Smooth muscle cell of the brain vasculature (primary cell): Measurements from ENCODE around the gene B9D2.

Experiments used
- DNase-seq: peaks from one replicate; pipeline ENCODE4 v3.0.0-alpha.2; 2012; ENCODE audit warnings: low read depth, low spot score

B9D2 gene

GRCh38 chr19:41327576-41328156 is 36.3 kb downstream of the B9D2 start:
- no peak for DNase-seq

GRCh38 chr19:41327076-41327575 is 36.8 kb downstream of the B9D2 start:
- no peak for DNase-seq

- no peak for DNase-seq
Measured at GRCh38 chr19:41325947-41326706, 37.8 kb downstream of the B9D2 start.

DNA sequence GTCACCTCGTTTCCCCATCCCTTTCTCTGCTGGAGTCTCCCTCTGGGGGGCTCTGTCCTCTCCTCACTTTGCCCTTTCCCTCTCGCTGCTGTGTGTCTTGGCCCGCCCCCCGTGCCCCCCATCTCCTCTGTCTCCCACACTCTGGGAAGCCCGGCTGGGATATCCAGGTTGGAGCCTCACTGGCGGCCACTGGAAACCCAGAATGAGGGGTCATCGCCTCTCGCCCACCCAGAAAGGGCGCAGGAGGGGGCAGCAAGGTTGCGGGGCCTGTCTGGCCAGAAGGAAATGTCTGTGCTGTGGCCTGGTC is 38.4 kb downstream of the B9D2 start:
- no peak for DNase-seq

GRCh38 chr19:41324921-41325639 is 38.9 kb downstream of the B9D2 start:
- DNase-seq = no peak

DNA sequence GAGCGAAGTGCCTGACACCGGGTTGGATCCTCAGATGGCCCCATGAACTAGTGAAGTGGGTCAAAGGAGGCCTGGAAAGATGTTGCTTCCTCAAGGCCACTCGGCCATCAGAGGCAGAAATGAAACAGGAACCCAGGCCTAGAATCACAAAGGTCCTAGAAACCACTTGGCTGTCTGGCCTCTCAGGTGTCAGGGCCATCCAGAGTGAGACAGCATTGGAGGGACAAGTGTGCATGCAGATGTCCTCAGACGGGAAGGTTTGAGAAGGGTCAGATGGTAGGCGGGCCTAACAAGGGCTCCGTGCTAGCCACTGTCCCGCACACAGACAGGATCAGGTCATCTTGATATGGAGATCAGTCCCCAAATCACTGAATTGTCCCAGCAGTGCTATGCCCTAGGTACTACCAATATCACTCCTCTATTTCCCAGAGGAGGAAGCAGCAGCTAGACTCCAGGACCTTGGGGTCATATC is 39.7 kb downstream of the B9D2 start:
- DNase-seq = no peak

DNA sequence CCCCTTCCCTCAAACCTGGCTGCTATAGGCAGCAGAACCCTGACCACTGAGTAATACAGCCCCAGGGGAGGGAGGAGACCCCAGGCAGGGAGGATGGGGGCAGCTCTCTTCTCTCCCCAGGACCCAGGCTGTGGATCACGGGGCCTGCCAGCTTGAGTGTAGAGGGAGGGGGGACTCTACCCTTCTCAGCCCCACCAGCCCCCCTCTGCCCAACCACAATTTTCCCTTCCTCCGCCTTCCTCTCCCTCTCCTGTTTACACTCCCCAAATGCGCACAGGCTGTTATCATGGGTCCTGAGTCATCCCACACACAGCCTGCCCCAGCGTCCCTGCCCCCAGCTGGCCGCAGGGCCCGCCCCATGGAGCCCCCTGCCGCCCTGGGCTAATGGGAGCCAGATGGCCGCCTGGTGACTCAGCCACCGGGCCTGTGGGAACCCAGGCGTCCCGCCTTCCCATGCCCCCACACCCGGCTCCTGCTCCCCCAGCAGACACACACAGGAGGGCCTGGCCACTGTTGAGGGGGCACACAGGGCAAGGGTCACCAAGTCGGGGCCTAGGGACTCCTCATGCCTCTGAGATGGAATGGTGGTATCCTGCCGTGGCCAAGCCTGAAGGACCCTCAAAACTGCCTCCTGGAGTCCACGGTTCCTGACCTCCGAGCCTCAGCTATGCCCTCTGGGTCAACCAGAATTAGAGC is 40.4 kb downstream of the B9D2 start:
- DNase-seq = peak; percentile 95

DNA sequence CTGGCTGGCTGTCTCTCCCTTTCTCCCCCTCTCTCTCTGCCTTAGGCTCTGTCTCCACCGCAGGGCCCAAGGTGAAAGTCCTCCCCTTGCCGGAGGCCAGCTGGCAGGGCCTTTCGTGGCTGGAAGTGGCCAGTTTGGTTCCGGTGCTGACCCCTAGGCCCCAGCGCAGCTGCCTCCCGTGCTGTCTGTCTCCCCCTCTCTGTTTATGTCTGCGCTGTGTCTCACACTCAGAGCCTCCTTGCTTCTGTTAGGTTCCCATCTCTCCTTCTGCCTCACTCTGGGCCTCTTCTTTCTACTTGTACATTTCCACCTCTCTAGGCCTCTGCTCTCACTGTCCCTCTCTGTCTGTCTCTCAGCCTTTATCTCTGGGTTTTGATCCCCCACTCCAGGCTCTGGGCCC is 40.9 kb downstream of the B9D2 start:
- no peak for DNase-seq

- DNase-seq = no peak
Measured at GRCh38 chr19:41322451-41322850, 41.5 kb downstream of the B9D2 start.

DNA sequence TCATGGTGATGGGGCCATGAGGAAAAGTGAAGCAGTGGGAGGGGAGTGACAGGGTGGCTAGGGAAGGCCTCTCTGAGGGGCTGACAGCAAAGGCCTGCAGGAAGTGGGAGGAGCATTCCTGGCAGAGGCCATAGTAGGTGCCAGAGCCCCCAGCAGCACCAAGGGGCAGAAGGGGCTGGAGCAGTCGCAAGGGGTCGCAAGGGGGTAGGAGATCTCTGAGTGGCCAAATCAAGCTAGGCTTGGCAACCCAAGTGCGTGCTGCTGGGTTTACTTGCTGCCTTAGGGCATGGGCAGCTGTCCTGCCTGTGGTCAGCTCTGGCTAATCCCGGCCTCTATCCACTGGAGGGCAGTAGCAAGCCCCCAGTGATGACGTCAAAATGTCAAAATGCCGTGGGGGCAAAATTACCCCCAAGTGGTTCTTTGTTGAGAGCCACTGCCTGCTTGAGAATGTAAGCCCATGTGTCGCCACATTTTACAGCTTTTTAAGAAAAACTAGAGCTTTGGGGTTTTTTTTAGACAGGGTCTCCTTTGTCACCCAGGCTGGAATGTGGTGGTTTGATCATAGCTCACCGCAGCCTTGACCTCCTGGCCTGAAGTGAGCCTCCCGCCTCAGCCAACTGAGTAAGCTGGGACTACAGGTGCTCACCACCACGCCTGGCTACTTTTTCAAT is 42.2 kb downstream of the B9D2 start:
- no peak for DNase-seq

GRCh38 chr19:41321204-41321599 is 42.7 kb downstream of the B9D2 start:
- DNase-seq = no peak

DNA sequence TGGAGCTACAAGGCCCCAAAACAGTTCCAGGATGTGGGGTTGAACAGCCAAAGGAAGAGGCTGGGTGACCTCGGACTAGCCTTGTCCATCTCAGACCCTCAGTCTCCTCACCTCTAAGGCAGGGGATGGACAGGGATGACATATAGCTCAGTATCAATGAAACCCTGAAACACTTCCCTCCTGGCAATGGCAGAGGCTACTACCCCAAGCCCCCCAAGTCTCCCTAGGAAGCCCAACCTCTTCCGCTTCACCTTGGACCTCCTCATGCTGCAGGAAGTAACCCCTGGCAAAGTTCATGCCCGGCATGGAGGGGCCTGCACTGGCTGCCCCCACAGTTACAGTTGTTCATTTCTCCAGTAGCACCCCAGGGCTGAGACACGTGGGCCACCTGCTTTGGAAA is 43.4 kb downstream of the B9D2 start:
- no peak for DNase-seq

- no peak for DNase-seq
Measured at GRCh38 chr19:41320185-41320518, 43.8 kb downstream of the B9D2 start.

DNA sequence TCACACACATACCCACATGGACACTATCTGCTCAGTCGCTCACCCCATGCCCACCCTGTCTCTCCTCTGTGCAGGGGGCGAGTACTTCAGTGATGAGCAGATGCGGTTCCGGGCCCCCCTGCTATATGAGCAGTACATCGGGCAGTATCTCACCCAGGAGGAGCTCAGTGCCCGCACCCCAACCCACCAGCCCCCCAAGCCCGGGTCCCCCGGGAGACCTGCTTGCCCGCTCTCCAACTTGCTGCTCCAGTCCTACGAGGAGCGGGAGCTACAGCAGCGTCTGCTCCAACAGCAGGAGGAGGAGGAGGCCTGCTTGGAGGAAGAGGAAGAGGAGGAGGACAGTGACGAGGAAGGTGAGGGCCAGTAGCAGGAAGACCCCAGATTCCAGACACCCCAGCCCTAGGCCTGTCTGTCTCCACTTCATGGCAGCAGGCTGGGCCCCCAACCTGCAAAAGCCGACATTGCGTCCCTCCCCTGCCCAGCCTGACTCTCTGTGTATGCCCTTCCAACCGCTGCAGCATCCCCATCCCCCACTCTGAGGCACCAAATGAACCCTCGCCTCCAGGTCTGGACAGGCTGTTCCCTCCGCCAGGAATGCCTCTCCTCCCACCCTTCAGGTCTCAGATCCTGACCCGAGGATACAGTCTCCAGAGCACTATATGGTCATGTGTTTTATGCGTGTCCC is 44.3 kb downstream of the B9D2 start:
- no peak for DNase-seq

DNA sequence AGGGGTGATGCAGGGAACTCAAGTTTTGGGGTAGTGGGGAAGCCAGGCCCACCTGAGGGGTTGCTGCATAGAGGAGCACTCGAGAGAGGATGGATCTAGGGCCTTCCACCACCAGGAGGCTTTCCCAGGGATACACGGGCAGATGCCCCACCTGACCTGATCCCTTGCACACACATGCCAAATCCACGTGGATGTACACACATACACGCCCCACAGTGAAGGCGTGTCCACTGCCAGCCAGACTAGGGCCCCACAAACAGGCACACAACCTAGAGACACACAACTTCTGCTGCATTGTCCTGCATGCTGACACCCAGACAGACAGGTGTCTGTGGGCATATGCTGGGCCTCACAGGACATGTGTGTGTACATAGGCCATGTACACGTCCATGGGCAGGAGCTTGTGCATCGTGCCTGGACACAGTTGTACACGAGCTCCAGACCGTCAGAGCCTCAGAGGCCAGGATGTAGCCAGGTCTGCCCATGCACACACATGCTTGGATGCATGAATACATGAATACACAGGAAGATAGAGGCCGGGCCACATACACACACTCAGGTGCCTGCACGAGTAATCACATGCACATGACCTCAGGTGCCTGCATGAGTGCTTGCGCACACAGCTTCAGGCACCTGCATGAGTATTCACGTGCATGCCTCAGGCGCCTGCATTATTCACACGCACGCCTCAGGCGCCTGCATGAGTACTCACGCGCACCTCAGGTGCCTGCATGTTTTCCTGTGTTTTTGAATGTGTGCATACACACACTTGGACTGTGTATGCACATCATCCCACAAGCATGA is 45.1 kb downstream of the B9D2 start:
- DNase-seq = no peak

DNA sequence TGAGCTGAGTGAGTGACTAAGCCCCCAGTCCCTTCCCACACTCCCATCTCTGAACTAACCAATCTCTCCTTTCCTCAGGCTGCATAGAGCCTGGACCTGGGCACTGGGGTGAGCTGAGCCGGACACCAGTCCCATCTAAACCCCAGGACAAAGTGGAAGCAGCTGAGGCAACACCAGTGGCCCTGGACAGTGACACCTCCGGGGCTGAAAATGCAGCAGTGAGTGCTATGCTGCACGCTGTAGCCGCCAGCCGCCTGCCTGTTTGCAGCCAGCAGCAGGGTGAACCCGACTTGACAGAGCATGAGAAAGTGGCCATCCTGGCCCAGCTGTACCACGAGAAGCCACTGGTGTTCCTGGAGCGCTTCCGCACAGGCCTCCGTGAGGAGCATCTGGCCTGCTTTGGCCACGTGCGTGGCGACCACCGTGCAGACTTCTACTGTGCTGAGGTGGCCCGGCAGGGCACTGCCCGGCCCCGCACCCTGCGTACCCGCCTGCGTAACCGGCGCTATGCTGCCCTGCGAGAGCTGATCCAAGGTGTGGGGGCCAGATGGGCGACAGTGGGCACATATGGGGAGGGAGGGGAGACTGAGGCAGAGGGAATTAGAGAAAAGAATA is 47.5 kb downstream of the B9D2 start:
- DNase-seq = no peak

DNA sequence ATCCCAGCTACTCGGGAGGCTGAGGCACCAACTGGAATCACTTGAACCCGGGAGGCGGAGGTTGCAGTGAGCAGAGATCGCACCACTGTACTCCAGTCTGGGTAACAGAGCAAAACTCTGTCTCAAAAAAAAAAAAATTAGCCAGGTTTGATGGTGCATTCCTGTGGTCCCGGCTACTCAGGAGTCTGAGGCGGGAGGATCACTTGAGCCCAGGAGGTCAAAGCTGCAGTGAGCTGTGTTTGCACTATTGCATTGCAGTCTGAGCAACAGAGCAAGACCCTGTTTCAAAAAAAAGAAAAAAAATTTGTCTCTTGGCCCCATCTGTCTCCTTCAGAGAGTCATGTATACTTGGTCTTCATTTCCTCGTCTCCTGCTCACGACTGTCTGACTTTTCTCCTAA is 52.3 kb downstream of the B9D2 start:
- no peak for DNase-seq

GRCh38 chr19:41311072-41311471 is 52.9 kb downstream of the B9D2 start:
- DNase-seq = no peak

GRCh38 chr19:41310033-41310831 is 53.7 kb downstream of the B9D2 start, which contains the start of gene CCDC97:
CCDC97 (plus strand) TSS chr19:41310172; CDS start chr19:41310311, 139 bp downstream.
- no peak for DNase-seq
